ENCODE data around the gene MUC5B. TPM values are rescaled to one million over a fixed set of nuclear protein-coding genes. Genes with fewer than 3 reads are reported as not detected.
"Not testable (repeated sequence)": the region's sequence is repeated elsewhere in the genome, so short reads cannot be mapped to it uniquely, and the experiment has no call there.

The MUC5B gene
- total and polyA plus RNA-seq, 4 donors: 0.17 to 0.95 (median 0.50) TPM; not detected in 1

DNA sequence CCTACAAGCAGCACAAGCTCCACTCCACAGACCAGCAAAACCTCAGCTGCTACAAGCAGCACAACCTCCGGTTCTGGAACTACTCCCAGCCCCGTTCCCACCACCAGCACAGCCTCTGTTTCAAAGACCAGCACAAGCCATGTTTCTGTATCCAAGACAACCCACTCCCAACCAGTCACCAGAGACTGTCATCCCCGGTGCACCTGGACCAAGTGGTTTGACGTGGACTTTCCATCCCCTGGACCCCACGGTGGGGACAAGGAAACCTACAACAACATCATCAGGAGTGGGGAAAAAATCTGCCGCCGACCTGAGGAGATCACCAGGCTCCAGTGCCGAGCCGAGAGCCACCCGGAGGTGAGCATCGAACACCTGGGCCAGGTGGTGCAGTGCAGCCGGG, 33.0 kb upstream of the MUC5B start:
- DNase-seq (ENCODE audit: low spot score); H3K36me3 ChIP-seq (ENCODE audit: control insufficient read depth in 4 of 4, insufficient read depth in 3 of 4, low read depth in 1 of 4, low read length in 3 of 4); H3K27ac ChIP-seq (ENCODE audit: low read depth in 1 of 2, low read length in 2 of 2); H3K9ac ChIP-seq (ENCODE audit: low read depth in 1 of 2, low read length in 2 of 2); H3K9me3 ChIP-seq (ENCODE audit: control insufficient read depth in 4 of 4, low read length in 3 of 4); H3K27me3 ChIP-seq (ENCODE audit: control insufficient read depth in 4 of 4, insufficient read depth in 4 of 4, low read length in 3 of 4); H3K4me3 ChIP-seq (ENCODE audit: low read depth in 1 of 3, low read length in 3 of 3); H3K4me1 ChIP-seq (ENCODE audit: control insufficient read depth in 4 of 4, insufficient read depth in 4 of 4, low read length in 3 of 4): not testable (repeated sequence)
- WGBS: 81% methylated on average over 10 of the region's 12 CpGs

DNA sequence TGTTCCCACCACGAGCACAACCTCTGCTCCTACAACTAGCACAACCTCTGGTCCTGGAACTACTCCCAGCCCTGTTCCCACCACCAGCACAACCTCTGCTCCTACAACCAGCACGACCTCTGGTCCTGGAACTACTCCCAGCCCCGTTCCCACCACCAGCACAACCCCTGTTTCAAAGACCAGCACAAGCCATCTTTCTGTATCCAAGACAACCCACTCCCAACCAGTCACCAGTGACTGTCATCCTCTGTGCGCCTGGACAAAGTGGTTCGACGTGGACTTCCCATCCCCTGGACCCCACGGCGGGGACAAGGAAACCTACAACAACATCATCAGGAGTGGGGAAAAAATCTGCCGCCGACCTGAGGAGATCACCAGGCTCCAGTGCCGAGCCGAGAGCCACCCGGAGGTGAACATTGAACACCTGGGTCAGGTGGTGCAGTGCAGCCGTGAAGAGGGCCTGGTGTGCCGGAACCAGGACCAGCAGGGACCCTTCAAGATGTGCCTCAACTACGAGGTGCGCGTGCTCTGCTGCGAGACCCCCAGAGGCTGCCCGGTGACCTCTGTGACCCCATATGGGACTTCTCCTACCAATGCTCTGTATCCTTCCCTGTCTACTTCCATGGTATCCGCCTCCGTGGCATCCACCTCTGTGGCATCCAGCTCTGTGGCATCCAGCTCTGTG, 30.9 kb upstream of the MUC5B start:
- not testable (repeated sequence) for H3K9ac ChIP-seq (ENCODE audit: low read depth in 1 of 2, low read length in 2 of 2); H3K9me3 ChIP-seq (ENCODE audit: control insufficient read depth in 4 of 4, low read length in 3 of 4); DNase-seq (ENCODE audit: low spot score); H3K27me3 ChIP-seq (ENCODE audit: control insufficient read depth in 4 of 4, insufficient read depth in 4 of 4, low read length in 3 of 4); H3K27ac ChIP-seq (ENCODE audit: low read depth in 1 of 2, low read length in 2 of 2); H3K4me1 ChIP-seq (ENCODE audit: control insufficient read depth in 4 of 4, insufficient read depth in 4 of 4, low read length in 3 of 4); H3K36me3 ChIP-seq (ENCODE audit: control insufficient read depth in 4 of 4, insufficient read depth in 3 of 4, low read depth in 1 of 4, low read length in 3 of 4); H3K4me3 ChIP-seq (ENCODE audit: low read depth in 1 of 3, low read length in 3 of 3)
- WGBS: 86% methylated on average over 22 of the region's 22 CpGs

DNA sequence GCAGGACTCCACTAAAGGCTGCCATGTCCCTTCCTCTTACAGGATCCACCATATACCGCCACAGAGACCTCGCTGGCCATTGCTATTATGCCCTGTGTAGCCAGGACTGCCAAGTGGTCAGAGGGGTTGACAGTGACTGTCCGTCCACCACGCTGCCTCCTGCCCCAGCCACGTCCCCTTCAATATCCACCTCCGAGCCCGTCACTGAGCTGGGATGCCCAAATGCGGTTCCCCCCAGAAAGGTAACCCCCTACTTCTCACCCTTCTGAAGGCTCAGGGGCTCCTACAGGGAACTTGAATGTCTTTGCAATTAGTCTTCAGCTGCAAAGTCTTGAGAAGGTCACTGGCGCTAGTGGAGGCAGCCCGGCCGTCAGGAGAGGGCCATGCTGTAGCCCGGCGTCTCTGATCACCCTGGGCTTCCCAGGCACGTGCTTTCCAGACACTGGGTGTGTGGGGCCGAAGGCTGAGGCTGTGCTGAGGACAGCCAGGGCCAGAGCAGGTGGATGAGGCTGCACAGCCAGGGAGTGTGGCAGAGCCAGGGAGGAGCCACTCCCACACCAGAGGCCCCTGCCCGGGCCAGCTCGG, 30.0 kb upstream of the MUC5B start:
- Histone ChIP-seq H3K9ac (ENCODE audit: low read depth in 1 of 2, low read length in 2 of 2) (no peak overlapping the region), H3K27ac (ENCODE audit: low read depth in 1 of 2, low read length in 2 of 2) (no peak overlapping the region), H3K27me3 (ENCODE audit: control insufficient read depth in 4 of 4, insufficient read depth in 4 of 4, low read length in 3 of 4) (no peaks in the 10 kb centered on the region), H3K36me3 (ENCODE audit: control insufficient read depth in 4 of 4, insufficient read depth in 3 of 4, low read depth in 1 of 4, low read length in 3 of 4) (no peaks in the 10 kb centered on the region), H3K4me3 (ENCODE audit: low read depth in 1 of 3, low read length in 3 of 3) (no peak overlapping the region), H3K9me3 (ENCODE audit: control insufficient read depth in 4 of 4, low read length in 3 of 4) (no peaks in the 10 kb centered on the region), H3K4me1 (ENCODE audit: control insufficient read depth in 4 of 4, insufficient read depth in 4 of 4, low read length in 3 of 4) (no peaks in the 10 kb centered on the region)
- DNase-seq (ENCODE audit: low spot score): no peak
- WGBS: 86% methylated on average over 17 of the region's 17 CpGs
- TF ChIP-seq YY1 (IDR thresholded peaks at IDR 0.05) (no peak), NR2F2 (IDR thresholded peaks at IDR 0.05) (no peak)

DNA sequence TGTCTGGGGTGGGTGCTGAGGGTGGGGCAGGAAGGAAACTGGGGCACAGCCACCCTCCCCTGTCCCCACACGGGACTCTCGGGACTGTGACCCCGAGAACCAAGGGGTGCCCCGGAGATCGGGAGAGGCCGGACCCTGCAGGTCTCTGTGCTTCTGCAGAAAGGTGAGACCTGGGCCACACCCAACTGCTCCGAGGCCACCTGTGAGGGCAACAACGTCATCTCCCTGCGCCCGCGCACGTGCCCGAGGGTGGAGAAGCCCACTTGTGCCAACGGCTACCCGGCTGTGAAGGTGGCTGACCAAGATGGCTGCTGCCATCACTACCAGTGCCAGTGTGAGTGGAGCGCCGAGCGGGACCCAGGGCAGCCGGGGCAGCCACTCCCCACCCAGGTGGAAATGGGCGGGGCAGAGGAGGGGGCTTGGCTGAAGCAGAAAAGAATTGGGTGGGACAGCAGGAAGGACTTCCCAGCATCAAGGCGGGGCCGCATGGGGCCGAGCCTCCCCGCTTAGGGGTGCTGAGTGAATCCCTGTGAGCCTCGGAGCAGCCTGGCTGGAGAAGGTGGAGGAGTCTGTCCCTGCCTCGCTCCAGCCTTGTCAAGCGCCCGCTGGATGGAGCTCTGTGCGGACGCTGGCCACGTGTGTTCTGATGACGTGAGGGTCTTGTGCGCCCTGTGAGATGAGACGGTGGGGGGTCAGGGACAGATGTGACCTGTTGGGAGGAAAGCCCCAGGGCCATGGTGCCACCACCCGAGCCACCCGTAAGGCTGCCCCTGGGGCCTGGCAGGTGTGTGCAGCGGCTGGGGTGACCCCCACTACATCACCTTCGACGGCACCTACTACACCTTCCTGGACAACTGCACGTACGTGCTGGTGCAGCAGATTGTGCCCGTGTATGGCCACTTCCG, 29.3 kb upstream of the MUC5B start:
- 89% methylated on average over 43 of the region's 43 CpGs for WGBS
- Histone ChIP-seq H3K9ac (ENCODE audit: low read depth in 1 of 2, low read length in 2 of 2) (no peak overlapping the region), H3K36me3 (ENCODE audit: control insufficient read depth in 4 of 4, insufficient read depth in 3 of 4, low read depth in 1 of 4, low read length in 3 of 4) (no peaks in the 10 kb centered on the region), H3K4me3 (ENCODE audit: low read depth in 1 of 3, low read length in 3 of 3) (no peak overlapping the region), H3K4me1 (ENCODE audit: control insufficient read depth in 4 of 4, insufficient read depth in 4 of 4, low read length in 3 of 4) (no peaks in the 10 kb centered on the region), H3K9me3 (ENCODE audit: control insufficient read depth in 4 of 4, low read length in 3 of 4) (no peaks in the 10 kb centered on the region), H3K27ac (ENCODE audit: low read depth in 1 of 2, low read length in 2 of 2) (no peak overlapping the region), H3K27me3 (ENCODE audit: control insufficient read depth in 4 of 4, insufficient read depth in 4 of 4, low read length in 3 of 4) (peaks cover 0 to 2% (median 0%) of the 10 kb centered on the region in 4 donors)
- TF ChIP-seq EGR1 (IDR thresholded peaks at IDR 0.05; ENCODE audit: low read depth in 2 of 2) (no peak), RAD21 (IDR thresholded peaks at IDR 0.05) (no peak)
- DNase-seq (ENCODE audit: low spot score): no peak

DNA sequence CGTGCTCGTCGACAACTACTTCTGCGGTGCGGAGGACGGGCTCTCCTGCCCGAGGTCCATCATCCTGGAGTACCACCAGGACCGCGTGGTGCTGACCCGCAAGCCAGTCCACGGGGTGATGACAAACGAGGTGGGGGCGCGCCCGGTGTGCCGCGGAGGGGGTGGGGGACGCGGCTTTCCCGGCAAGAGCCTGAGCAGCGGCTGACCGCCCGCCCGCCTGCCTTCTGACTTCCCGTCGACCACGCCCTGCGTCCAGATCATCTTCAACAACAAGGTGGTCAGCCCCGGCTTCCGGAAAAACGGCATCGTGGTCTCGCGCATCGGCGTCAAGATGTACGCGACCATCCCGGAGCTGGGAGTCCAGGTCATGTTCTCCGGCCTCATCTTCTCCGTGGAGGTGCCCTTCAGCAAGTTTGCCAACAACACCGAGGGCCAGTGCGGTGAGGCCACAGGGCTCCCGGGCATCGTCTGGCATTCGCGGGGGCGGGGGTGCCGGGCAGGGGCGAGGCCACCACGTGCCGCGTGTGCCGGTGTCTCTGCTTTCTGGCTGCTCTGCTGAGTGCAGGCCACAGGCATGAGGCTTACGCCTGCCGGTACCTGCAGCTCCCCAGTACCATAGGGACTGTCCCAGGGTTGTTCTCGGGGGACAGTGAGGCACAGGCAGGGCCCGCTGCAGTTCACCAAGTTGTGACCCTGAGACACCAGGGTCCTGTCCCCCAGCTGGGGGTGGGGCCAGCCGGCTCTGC, 28.5 kb upstream of the MUC5B start:
- Histone ChIP-seq H3K4me1 (ENCODE audit: control insufficient read depth in 4 of 4, insufficient read depth in 4 of 4, low read length in 3 of 4) (no peaks in the 10 kb centered on the region), H3K9ac (ENCODE audit: low read depth in 1 of 2, low read length in 2 of 2) (no peak overlapping the region), H3K9me3 (ENCODE audit: control insufficient read depth in 4 of 4, low read length in 3 of 4) (no peaks in the 10 kb centered on the region), H3K4me3 (ENCODE audit: low read depth in 1 of 3, low read length in 3 of 3) (no peak overlapping the region), H3K36me3 (ENCODE audit: control insufficient read depth in 4 of 4, insufficient read depth in 3 of 4, low read depth in 1 of 4, low read length in 3 of 4) (no peaks in the 10 kb centered on the region), H3K27me3 (ENCODE audit: control insufficient read depth in 4 of 4, insufficient read depth in 4 of 4, low read length in 3 of 4) (peaks cover 0 to 2% (median 0%) of the 10 kb centered on the region in 4 donors), H3K27ac (ENCODE audit: low read depth in 1 of 2, low read length in 2 of 2) (no peak overlapping the region)
- WGBS: 94% methylated on average over 59 of the region's 59 CpGs
- DNase-seq (ENCODE audit: low spot score): no peak
- TF ChIP-seq JUND (IDR thresholded peaks at IDR 0.05) (no peak), FOXA1 (IDR thresholded peaks at IDR 0.05) (no peak), FOXA2 (IDR thresholded peaks at IDR 0.05) (no peak), HNF4G (IDR thresholded peaks at IDR 0.05) (no peak), RAD21 (IDR thresholded peaks at IDR 0.05) (no peak), NR2F2 (IDR thresholded peaks at IDR 0.05) (no peak), SP1 (IDR thresholded peaks at IDR 0.05) (no peak), EGR1 (IDR thresholded peaks at IDR 0.05; ENCODE audit: low read depth in 2 of 2) (no peak), YY1 (IDR thresholded peaks at IDR 0.05) (no peak), TAF1 (conservative IDR thresholded peaks at IDR 0.05) (no peak)
- TF ChIP-seq, protein P1, sequence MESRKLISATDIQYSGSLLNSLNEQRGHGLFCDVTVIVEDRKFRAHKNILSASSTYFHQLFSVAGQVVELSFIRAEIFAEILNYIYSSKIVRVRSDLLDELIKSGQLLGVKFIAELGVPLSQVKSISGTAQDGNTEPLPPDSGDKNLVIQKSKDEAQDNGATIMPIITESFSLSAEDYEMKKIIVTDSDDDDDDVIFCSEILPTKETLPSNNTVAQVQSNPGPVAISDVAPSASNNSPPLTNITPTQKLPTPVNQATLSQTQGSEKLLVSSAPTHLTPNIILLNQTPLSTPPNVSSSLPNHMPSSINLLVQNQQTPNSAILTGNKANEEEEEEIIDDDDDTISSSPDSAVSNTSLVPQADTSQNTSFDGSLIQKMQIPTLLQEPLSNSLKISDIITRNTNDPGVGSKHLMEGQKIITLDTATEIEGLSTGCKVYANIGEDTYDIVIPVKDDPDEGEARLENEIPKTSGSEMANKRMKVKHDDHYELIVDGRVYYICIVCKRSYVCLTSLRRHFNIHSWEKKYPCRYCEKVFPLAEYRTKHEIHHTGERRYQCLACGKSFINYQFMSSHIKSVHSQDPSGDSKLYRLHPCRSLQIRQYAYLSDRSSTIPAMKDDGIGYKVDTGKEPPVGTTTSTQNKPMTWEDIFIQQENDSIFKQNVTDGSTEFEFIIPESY (IDR thresholded peaks at IDR 0.05): no peak
- TF ChIP-seq, protein P2, sequence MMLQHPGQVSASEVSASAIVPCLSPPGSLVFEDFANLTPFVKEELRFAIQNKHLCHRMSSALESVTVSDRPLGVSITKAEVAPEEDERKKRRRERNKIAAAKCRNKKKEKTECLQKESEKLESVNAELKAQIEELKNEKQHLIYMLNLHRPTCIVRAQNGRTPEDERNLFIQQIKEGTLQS (IDR thresholded peaks at IDR 0.05): no peak
- TF ChIP-seq, protein P3, sequence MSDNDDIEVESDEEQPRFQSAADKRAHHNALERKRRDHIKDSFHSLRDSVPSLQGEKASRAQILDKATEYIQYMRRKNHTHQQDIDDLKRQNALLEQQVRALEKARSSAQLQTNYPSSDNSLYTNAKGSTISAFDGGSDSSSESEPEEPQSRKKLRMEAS (IDR thresholded peaks at IDR 0.05): no peak

Data from liver (tissue), 9 donors.